Dermis blood vessel endothelial cell (primary cell): ENCODE results near the gene DGKD. TPM values are rescaled to one million over a fixed set of nuclear protein-coding genes. Genes with fewer than 3 reads are reported as not detected.

Experiments used
- DNase-seq: peaks from one replicate; pipeline ENCODE4 v3.0.0; 2010
- total RNA-seq: library from RNA; depleted of rRNA; stranded (reverse); fragments of >200 nt; gene quantifications from 2 replicates; pipeline ENCODE4 v1.2.3, GENCODE V29; 2014

Gene DGKD
- total RNA-seq, 1 donor from 2014 or later = 12.3 TPM

GRCh38 chr2:233513953-233514655 lies 159.8 kb downstream of the DGKD start:
- DNase-seq = peak; percentile 2

DNA sequence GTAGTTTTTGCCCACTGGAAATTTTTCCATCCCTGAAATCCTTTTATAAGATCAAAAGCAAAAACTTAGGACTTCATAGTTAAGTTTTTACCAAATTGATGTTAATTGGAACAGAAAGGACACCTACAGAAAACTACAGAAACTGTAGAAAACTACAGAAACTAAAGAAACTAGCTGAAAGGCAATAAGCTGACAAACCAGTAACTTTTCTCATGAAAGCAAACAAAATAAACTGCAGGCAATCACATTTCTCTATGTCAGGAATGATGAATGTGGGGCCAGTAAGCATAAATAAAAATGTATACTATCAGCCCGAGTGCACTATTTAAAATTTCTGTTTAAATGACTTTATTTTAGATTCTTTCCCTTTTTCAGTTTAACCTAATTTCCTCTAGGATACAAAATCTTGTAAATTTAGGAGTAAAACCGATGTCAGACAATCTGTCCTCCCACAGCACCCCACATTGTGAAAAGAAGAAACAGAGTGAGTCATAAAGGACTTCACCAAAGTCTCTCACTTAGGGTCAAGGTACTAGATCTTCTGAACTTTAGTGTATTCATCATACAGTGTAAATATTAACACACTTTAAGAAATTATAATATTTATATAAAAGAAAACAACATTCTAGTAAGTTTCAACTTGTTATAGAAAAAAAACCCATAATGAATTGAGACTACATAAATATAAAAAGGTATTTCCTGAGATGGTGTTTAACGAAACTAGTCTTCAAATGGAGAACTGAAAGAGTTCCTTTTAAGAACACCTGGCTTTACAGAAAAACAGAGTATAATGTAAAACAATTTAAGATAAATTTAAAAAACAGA lies 165.7 kb downstream of the DGKD start:
- DNase-seq = no peak

Other genes with a start within 250 kb of the DGKD start
- gene ATG16L1, start 102.8 kb upstream of the DGKD start, total RNA-seq = 39.3 and 57.7 TPM in 2 replicates
- 0.19 TPM in 1 of 2 replicates, not detected in the other for gene SAG, start 46.7 kb upstream of the DGKD start, total RNA-seq
- gene USP40, start 212.3 kb downstream of the DGKD start, total RNA-seq = 21.3 and 40.9 TPM in 2 replicates